NCI-H748 treated with DMSO at 0.1 percent for 48 hours (cell line): ENCODE data around the gene CDC34.

Experiments
- DNase-seq: peaks from one replicate; lab custom pipeline; 2025; lab: John Stamatoyannopoulos, UW

The CDC34 gene

GRCh38 chr19:522726-523125 lies 8.8 kb upstream of the CDC34 start:
- no peak for DNase-seq

- DNase-seq, result no peak
Measured at GRCh38 chr19:524062-524674, 7.4 kb upstream of the CDC34 start.

DNA sequence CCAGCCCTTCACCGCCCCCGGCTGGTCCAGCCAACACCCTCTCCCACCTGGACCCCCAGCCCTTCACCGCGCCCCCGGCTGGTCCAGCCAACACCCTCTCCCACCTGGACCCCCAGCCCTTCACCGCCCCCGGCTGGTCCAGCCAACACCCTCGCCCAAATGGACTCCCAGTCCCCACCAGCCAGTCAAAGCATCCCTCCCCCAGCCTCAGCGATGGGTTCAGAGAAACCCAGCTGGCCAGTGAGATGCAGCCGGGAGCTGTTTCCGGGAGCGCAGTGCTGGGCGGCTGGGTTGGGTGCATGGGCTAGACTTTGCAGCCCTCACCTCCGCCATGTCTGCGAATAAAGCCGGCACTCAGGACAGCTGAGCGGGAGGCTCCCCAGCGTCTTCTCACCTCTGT lies 6.5 kb upstream of the CDC34 start:
- no peak for DNase-seq

DNA sequence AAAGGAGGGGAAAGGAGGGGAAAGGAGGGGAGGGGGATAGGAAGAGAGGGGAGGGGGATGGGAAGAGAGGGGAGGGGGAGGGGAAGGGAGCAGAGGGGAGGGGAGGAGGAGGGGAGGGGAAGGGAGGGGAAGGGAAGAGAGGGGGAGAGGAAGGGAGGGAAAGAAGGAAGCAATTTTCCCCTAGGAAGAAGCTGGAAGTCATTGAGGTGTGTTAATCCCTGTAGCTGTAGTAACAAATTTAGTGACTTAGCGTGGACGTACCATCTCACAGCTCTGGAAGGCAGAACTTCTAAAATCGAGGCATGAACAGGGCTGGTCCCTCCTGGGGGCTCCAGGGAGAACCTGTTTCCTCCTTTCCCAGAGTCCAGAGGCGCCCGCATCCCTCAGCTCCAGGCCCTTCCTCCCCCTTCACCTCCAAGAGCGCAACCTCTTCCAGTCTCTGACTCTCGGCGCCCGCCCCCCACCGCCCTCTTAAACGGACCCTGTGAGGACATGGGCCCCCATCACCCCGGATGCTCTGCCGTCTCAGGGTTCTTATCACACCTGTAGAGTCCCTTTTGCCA lies 5.6 kb upstream of the CDC34 start:
- DNase-seq, result no peak

GRCh38 chr19:530134-531008 lies 1.2 kb upstream of the CDC34 start:
- DNase-seq, result no peak

DNA sequence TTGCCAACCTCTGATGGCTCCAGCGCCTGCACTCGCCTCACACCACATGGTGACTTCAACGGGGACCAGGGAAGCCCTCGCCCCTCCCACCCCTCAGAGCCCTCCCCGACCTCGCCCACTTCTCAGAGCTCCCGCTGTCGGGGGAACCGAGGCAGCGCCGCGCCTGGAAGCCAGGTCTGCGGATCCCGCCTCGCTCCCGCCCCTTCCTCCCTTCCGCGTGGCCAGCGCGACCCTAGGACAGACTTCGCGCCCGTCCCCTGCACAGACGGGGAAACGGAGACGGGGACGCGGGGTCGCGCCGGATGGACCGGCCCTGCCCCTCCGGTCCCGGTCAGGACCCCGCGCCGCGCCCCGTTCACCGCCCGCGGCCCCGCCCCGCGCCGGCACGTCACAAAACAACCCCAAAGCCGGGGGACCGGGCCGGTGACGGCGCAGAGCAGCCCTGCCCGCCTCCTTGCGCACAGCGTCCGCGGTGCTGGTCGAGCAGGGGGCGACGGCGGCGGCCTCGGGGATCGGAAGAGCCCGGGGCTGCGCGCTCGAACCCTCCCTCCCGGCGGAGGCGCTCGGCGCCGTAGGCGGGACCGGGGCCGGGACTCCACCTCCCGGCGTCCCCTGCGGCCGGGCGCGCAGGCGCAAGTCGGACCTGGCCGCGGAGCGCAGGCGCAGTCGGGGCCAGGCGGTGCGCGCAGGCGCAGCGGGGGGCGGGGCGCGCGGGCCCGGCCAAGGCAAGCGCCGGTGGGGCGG lies 379 bp upstream of the CDC34 start:
- DNase-seq, result peak; percentile 19

DNA sequence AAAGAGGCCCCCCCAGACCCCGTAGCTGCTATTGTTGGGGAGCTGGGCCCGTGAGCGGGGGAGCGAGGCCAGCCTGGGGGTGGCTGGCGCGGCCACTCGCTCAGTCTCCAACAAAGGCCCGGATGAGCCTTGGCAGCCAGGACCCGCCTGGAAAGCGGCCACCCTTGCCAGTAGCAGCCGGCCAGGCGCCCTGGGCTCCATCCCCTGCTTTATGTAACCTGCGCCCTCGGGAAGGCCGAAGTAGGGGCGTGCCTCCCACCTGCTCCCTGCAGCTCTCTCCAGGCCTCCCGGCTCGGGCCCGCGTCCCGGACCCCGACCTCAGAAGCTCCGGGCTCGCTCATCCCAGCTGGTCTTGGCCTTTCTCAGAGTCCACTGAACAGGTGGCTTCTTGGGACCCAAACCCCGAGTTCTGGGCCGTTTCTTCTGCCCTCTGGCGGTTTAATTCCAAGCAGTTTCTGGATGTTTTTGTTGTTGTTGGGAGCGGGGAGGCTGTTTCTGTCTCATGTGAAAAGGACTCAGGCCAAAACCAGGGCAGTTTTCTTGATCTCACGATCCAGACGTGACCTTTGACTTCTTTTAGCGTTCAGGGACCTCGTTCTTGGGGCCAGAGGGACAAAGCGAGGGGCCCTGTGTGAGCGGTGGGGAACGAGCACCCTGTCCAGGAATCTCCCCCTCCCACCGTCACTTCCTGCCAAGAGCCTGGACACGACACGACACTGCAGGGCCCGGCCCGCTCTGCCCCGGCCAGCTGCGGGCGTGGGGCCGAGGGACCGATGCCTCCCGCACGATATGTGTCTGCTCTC lies 1.2 kb downstream of the CDC34 start:
- peak; percentile 5 for DNase-seq

DNA sequence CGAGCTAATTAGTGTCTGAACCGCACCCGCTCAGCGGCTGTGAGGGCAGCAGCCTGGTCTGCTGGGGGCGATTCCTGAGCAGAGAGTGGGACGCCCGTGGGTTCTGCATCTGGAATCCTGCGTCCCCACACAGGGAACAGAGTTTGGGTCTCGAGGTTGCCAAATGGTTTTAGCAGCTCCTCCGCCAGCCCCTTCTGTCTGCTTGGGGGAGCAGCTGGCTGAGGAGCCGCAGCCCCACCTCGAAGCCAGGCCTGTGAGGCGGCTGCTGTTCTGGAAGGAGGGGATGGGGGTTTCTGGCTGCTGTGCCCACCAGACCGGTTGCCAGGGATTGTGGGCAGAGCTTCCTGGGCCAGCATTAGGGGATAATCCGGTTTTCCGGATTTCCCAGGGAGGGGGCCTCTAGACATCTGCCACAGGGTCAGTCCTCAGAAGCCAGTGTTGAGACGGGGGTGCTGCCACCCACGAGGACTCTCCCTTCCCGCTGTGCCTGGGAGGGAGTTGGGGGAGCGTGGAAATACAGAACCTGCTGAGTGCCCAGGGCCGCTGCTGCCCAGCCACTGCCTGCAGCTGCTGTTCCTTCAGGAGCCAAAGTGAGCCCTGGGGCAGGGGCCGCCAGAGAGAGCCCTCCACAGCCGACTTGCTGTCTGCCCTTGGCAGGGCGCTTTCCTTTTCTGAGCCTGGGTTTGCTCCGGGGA lies 2.0 kb downstream of the CDC34 start:
- DNase-seq, result no peak

GRCh38 chr19:534088-534487 lies 2.5 kb downstream of the CDC34 start:
- no peak for DNase-seq

- no peak for DNase-seq
Measured at GRCh38 chr19:535017-535835, 3.7 kb downstream of the CDC34 start.

DNA sequence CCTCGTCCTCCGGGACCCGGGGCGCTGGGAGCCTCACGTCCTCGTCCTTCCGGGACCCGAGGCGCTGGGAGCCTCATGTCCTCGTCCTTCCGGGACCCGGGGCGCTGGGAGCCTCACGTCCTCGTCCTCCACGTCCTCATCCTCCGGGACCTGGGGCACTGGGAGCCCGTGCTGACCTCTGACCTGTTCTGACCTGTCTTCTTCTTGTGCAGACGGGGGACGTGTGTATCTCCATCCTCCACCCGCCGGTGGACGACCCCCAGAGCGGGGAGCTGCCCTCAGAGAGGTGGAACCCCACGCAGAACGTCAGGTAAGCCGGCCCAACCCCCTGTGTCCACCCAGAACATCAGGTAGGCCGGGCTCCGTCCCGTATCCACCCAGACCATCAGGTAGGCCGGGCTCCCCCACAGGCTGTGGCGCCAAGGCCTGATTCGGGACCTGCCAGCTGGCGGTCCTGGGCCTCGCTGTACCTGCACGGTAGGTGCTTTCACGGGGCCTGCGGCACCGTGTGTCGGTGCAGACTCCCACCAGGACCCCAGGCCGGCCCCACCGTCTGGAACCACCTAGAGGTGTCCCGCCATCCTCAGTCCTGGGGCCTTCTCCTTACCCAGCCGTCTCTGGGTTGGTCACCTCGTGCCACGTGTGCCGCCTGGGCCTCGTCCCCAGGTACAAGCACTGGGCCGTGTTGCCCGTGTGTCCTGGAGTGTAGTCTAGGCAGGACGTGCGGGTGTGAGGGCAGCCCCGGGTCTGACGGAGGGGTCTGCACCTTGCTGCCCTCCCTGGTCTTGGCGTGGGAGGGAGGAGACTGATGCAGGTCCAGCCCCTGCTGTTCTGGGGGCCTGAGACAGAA lies 4.7 kb downstream of the CDC34 start:
- no peak for DNase-seq

- no peak for DNase-seq
Measured at GRCh38 chr19:536881-537404, 5.4 kb downstream of the CDC34 start.

DNA sequence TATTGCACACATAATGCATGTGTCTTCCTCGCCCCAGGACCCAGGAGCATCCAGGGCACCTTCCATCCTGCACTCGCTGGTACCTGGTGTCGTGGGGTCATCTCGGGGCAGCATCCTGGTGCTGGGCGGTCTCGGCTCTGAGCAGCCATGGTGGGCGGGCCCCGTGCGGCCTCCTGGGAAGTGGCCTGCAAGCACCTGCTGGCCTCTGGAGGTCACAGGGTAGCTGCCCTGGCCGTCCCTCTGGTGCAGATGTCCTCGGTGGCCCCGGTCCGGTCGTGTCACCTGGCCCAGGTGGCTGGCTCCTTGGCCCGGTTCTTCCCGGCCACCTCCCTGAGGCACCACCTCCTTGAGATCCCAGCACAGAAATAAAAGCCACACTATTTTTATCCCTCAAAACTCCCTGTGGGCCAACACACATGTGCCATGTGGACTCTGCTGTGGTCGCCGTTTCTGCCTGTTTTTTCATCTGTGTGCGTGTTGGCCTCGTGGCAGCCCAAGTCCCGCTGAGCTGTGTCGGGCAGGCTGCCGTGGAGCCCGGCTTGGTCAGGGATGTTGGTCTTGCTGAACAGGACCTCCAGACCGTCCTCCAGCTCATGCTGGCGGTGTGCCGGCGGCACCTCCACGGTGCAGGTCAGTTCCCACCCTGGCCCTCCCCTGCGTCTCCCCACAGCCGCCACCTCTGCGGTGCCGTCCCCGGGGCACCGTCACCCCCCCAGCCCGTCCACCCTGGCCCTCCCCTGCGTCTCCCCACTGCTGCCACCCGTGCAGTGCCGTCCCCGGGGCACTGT lies 7.3 kb downstream of the CDC34 start:
- no peak for DNase-seq

DNA sequence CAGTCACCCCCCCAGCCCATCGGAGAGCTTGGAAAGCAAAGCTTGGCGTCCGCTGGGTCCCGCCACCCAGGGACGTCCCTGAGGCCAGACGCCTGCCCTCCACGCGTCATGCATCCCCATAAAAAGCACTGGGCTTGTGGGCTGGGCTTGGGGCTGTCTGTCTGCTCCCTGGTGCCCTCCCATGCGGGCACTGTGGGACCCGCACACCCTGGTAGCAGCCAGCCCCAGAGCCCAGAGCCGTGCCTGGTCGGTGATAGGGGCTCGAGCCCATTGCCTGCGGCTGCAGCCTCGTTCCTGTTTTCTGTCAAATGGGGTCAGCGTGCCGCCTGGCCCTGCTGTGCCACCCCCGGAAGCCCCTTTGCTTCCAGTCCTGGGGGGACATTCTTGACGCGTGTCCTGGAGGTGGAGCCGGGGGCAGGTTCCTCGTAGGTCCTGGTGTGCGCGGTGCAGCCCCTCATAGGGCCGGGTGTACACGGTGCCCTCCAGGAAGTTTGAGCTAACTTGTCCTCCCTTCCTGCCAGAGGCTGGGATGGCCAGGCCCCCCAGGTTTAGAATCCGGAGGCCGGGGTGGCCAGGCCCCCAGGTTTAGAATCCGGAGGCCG lies 8.0 kb downstream of the CDC34 start:
- DNase-seq, result no peak

- no peak for DNase-seq
Measured at GRCh38 chr19:540867-541637, 9.5 kb downstream of the CDC34 start.

- DNase-seq, result no peak
Measured at GRCh38 chr19:541699-542098, 10.1 kb downstream of the CDC34 start.
